GM19463 (cell line): ENCODE results near the gene SLC66A2.

Experiments
- ATAC-seq: cut with Tn5 transposase; IDR thresholded peaks from one replicate; pipeline ENCODE4 v1.9.1; 2021; ENCODE audit warnings: mild to moderate bottlenecking, moderate library complexity; ENCODE audit not compliant: unreplicated experiment

Gene SLC66A2

GRCh38 chr18:79852561-79853302 lies 98.7 kb downstream of the SLC66A2 start:
- no peak for ATAC-seq
